AG09319 (cell line): ENCODE data around the gene WFDC1.

ENCODE experiments used
- DNase-seq: peaks from one replicate; pipeline ENCODE4 v3.0.0-alpha.2; 2010; ENCODE audit warnings: low read depth; ENCODE audit errors: extremely low read depth
- CTCF ChIP-seq: IDR thresholded peaks from 2 replicates; pipeline ENCODE4 v1.5.1; 2011; ENCODE audit warnings: low read depth, mild to moderate bottlenecking, inconsistent platforms, low read length, moderate library complexity

WFDC1 gene

DNA sequence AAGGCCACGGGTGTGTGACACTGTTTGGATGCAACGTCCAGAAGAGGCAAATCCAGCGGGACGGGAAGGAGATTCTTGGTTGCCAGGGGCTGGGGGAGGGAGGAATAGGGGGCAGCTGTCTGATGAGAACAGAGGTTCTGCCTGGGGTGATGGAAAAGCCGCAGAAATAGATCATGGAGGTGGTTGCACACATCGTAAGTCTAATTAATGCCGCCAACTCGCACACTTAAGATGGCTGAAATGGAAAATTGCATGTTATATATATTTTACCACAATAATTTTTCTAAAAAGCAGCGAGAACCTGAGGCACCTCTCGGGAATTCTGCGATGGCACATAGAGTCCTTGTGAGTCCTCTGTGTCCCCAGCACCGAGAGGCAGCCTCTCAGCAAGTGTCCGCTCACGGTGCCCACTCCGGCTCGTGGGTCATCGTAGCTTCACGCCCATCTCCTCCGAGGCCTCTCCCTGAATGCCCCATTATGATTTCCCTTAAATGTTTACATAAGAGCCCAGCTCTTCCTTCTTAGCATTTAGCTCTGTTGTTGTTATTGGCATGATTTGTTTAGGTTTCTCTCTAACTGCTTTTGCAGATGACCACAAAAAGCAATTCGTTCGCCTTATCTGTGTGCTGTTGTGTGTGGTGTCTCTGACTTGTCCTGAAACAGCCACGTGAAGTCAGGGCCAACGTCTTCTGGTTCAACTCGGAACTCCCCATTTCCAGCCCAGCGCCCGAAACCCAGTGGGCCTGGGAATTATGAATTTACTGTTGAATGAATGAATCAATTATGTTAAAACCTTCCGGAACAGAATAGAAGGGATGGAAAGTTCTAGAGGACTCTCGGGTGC, 7.7 kb downstream of the WFDC1 start:
- no peak for DNase-seq
- no peak for TF ChIP-seq CTCF

DNA sequence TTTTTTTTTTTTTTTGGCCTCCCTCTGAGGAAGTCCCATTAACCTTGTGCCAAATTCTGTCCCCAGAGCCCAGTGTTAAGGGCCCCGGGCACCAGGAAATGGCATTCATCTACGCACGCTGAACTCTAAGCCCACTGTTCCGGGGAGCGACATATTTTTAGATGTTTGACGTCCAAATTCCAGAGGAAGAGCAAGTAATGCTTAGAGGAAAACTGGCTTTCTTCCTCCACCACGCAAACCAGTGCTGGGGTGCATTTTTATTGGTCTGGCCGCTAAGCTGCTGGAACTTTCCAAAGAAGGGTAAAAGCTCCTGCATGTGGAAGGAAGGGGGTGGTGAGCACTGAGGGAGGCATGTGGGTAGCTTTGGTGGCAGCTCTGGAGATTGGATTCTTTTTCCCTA, 8.3 kb downstream of the WFDC1 start:
- peak; percentile 22 for DNase-seq
- TF ChIP-seq CTCF, result no peak

DNA sequence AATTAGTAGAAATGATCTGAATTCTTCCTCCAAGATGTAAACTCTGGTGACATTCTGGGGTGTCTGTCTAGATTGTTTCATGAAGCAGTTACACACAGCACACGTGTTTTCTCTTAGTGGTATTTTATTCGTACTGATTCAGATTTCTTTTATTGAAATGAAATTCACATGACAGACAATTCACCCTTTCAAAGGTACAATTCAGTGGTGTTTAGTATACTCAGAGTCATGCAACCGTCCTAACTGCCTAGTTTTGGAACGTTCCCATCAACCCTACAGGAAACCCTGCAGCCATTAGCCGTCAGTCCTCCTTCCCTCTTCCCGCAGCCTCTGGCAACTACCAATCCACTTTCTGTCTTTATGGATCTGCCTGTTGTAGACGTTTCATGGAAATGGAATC, 8.8 kb downstream of the WFDC1 start:
- no peak for DNase-seq
- TF ChIP-seq CTCF, result no peak

GRCh38 chr16:84306564-84306963, 11.9 kb downstream of the WFDC1 start:
- DNase-seq, result no peak
- TF ChIP-seq CTCF, result no peak

DNA sequence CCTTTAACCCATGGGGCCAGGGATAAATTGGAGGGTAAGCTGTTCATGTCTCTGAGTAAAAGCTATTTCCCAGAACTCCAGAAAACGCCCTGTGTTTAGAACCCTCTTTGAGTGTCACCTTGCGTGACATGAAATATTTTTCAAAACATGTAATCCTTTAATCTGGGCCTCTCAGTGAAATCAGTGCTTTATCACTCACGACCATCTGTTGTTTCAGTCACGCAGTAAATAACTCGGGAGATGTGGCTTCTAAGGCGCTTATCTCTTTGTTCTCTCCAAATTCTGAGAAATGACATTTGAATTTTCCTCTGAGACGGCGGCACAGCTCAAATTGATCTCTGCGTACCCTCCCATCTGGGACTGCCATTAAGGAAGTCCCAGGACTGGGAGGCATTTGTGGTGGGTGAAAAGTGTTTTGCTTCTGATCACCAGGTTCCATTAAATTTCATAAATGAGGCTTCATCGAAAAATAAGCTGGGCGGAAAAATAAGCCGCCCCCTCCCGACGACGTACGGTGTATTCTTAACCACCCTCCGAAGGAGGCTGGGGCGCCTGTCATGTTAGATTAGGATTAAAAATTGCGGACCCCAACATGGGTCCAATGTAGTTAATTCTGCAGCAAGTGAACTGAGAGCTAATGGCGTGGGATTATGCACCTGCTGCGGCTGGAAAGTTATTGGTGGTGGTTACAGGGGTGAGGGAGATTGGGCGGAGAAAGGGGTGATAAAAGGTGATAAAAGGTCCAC, 12.7 kb downstream of the WFDC1 start:
- no peak for DNase-seq
- no peak for TF ChIP-seq CTCF

GRCh38 chr16:84308120-84308519, 13.4 kb downstream of the WFDC1 start:
- no peak for DNase-seq

More at GRCh38 chr16:84308120-84308519, 13.4 kb downstream of the WFDC1 start:
- peak; percentile 45 for TF ChIP-seq CTCF
